C4-2B (cell line): ENCODE results near the gene HELB.

Source experiments
- H3K27ac ChIP-seq: fragments of 450-650 bp; 2 replicates; pipeline ENCODE4 v1.5.1; 2017
- ZFX ChIP-seq: fragments of 450-650 bp; IDR thresholded peaks from 2 replicates; pipeline ENCODE4 v1.6.1; 2017
- TF ChIP-seq, protein P1 (sequence below): fragments of 450-650 bp; conservative IDR thresholded peaks from 2 replicates; pipeline ENCODE4 v1.5.1; 2017; ENCODE audit warnings: mild to moderate bottlenecking

Gene HELB

DNA sequence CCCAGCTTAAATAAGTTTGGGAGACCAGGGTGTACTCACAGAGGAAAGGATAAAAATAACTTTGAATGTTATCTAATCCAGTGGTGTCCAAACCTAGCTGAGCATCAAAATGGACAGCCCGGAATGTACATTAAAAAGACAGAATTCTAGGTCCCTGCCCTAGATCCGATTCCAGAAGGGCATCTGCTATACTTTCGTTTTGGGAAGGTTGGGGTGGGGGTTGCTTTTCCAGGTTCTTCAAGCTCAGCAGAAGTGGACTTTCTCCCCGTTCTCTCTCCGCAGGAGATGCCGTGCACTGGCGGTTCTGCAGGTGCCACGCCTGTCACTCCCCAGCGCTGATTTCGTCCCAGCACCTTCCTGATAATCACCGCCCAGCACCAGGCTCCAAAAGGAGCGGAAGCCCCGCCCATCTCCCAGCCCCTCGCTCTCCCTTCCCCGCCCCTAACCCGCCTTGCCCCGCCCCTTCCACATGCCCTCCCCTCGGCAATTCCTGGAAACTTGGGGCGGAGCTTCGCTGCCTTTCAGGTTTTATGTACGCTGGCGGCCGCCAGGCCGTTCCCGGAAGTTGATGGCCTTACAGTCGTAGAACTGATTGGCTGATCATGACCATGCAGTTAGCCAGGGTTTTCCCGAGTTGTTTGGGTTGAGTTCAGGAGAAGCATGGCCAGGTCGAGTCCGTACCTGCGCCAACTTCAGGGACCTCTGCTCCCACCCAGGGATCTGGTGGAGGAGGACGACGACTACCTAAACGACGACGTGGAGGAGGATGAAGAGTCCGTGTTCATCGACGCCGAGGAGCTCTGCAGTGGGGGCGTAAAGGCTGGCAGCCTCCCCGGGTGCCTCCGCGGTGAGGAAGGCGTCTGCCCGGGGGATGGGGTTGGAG, at the start of gene HELB:
Gene HELB, plus strand, starts transcription at position 550 of the 883 bp plus-strand sequence. Its CDS starts 111 bp downstream, at position 661.
- peak within 1 kb of the TSS; percentile 53 for H3K27ac ChIP-seq
- TF ChIP-seq, protein P1, sequence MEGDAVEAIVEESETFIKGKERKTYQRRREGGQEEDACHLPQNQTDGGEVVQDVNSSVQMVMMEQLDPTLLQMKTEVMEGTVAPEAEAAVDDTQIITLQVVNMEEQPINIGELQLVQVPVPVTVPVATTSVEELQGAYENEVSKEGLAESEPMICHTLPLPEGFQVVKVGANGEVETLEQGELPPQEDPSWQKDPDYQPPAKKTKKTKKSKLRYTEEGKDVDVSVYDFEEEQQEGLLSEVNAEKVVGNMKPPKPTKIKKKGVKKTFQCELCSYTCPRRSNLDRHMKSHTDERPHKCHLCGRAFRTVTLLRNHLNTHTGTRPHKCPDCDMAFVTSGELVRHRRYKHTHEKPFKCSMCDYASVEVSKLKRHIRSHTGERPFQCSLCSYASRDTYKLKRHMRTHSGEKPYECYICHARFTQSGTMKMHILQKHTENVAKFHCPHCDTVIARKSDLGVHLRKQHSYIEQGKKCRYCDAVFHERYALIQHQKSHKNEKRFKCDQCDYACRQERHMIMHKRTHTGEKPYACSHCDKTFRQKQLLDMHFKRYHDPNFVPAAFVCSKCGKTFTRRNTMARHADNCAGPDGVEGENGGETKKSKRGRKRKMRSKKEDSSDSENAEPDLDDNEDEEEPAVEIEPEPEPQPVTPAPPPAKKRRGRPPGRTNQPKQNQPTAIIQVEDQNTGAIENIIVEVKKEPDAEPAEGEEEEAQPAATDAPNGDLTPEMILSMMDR, result no peak
- TF ChIP-seq ZFX, result no peak

DNA sequence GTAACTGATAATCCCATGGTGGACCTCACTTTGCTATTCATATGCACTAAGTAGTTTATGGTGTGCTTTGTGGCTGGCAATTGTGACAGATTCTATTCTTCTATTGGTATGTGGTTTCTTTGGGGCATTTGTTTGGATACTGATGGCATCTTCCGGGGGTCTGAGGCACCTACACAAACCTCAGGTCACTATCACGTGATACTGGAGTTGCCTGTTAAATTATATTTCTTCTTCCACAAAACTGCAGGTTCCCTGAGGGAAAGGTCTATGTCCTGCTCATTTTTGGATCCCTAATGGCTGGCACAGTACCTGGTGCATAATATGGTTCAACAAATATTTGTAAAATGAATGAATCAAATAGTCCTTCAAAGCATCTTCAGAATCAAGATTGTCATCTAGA, 49.5 kb upstream of the HELB start:
- H3K27ac ChIP-seq, result no peak overlapping the region
- TF ChIP-seq, protein P1, result no peak
- no peak for TF ChIP-seq ZFX

DNA sequence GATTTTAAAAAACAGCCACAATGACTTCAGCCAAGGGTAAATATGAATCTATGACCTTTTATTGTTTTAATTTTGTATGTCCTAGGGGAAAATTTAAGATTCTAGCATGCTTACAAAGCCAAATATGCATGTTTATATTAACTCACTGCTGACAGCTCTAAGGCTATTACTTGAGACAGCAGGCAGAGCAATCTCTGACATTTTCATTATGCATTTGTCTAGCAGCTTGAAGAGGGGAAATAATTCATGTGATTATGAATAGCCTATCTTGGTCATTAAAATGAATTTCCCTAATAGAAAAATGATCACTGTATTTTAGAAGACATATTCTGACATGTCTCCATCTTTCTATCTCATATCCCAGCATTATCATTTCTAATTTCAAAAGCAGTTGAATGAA, 46.6 kb upstream of the HELB start:
- TF ChIP-seq, protein P1, result no peak
- TF ChIP-seq ZFX, result no peak
- H3K27ac ChIP-seq, result no peak overlapping the region

DNA sequence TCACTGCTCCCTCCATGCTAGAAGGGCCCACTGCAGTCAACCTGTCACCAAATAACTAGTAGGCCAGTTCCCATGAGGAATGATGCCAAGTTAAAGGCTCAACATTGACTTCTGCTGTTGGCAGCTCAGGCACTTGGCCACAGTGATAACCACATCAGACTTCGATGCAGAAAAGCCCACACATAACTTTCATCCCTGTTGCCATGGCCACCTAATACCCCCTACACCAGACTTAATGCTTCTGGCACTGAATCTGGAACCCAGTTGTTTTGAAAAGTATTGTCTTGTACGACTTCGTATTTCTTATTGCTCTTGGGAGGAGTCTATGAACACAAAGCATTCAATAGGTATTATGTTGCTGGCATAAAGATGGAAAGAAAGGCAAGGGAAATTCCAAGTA, 44.3 kb upstream of the HELB start:
- H3K27ac ChIP-seq, result no peak overlapping the region
- TF ChIP-seq, protein P1, result no peak
- TF ChIP-seq ZFX, result no peak

DNA sequence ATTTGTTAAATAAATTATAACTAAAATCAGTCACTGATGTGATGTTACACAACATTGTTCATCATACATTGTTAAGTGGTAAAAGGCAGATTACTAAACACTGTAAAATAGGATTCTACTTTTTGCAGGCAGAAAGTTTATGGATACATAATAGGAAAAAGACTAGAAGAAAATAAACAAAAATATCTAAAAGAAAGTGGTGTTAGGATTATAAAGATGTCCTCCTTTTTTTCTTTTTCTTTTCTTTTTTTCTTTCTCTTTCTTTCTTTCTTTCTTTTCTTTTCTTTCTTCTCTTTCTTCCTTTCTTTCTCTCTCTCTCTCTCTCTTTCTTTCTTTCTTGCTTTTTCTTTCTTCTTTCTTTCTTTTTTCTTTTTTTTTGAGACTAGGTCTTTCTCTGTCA, 39.6 kb upstream of the HELB start:
- no peak overlapping the region for H3K27ac ChIP-seq
- TF ChIP-seq, protein P1, result no peak
- TF ChIP-seq ZFX, result no peak

DNA sequence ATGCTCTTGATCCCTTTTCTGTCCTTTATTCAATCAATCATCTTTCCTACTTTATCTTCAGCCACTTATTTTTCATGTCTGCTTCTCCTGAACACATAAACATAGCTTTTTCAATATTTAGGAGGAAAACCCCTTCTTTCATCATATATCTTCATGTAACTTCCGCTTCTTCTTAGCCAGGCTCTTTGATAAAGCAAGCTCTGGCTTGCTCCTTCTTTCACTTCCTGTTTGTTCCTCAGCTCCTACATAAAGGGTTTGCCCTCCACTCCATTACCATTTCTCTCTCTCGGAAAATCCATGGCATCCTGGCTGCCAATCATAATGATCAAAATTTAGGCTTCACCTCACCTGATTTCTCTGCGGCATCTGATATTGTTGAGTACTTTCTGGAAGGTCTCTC, 33.7 kb upstream of the HELB start:
- no peak overlapping the region for H3K27ac ChIP-seq
- TF ChIP-seq ZFX, result no peak
- TF ChIP-seq, protein P1, result no peak

DNA sequence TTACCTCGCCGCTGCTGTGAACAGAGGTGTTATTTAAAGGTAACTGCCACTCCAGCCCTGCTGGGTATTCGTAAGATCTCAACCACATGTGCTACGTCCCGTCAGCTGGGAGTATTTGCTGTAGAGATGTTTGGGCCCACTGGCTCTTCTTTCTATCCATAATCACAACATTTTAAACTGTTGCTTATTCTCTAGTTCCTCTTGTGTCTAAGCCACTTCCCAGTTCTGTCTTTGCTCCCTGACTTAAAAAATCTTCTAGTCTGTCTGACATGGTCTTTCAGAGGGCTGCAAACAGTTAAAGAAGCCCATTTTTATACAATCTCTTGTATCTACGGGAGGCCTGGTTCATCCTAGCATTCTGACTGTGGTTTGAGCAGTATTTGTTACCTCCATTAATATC, 33.2 kb upstream of the HELB start:
- no peak for TF ChIP-seq ZFX
- TF ChIP-seq, protein P1, result no peak
- no peak overlapping the region for H3K27ac ChIP-seq
